GM06990 (cell line): Measurements from ENCODE around the gene PPL.

Experiments used
- DNase-seq: peaks from one replicate; pipeline ENCODE4 v3.0.0-alpha.2; 2011; ENCODE audit not compliant: insufficient read length; ENCODE audit errors: extremely low read depth
- H3K27me3 ChIP-seq: replicated peaks from 2 replicates; pipeline ENCODE4 v1.6.0; 2011; ENCODE audit warnings: low read length; ENCODE audit not compliant: control insufficient read depth, insufficient read depth
- H3K36me3 ChIP-seq: 2 replicates; pipeline ENCODE4 v1.5.1; 2011; ENCODE audit warnings: low read length; ENCODE audit not compliant: control insufficient read depth, insufficient read depth
- H3K4me3 ChIP-seq: replicated peaks from 2 replicates; pipeline ENCODE4 v1.5.1; 2011; ENCODE audit warnings: low read depth, mild to moderate bottlenecking, control low read depth, low read length
- CTCF ChIP-seq: IDR thresholded peaks from 2 replicates; pipeline ENCODE4 v1.5.1; 2011; ENCODE audit warnings: low read length, control low read depth, mild to moderate bottlenecking, inconsistent platforms; ENCODE audit not compliant: insufficient read depth, poor library complexity, severe bottlenecking

PPL gene

GRCh38 chr16:4883501-4883900 lies 53.4 kb downstream of the PPL start:
- no peaks in the 10 kb centered on the region for H3K27me3 ChIP-seq
- no peak for TF ChIP-seq CTCF
- DNase-seq = no peak
- H3K4me3 ChIP-seq = no peak overlapping the region
- H3K36me3 ChIP-seq = peaks cover 43% of the 10 kb centered on the region

GRCh38 chr16:4882633-4883285 lies 54.2 kb downstream of the PPL start:
- H3K27me3 ChIP-seq = no peaks in the 10 kb centered on the region
- no peak for DNase-seq

GRCh38 chr16:4882000-4882632 lies 54.8 kb downstream of the PPL start:
- Histone ChIP-seq H3K4me3 (no peak overlapping the region), H3K36me3 (peaks cover 45% of the 10 kb centered on the region), H3K27me3 (no peaks in the 10 kb centered on the region)
- DNase-seq = no peak
- no peak for TF ChIP-seq CTCF

More at GRCh38 chr16:4882633-4883285, 54.2 kb downstream of the PPL start:
- peaks cover 41% of the 10 kb centered on the region for H3K36me3 ChIP-seq
- TF ChIP-seq CTCF = no peak
- no peak overlapping the region for H3K4me3 ChIP-seq

- Histone ChIP-seq H3K36me3 (peaks cover 52% of the 10 kb centered on the region), H3K4me3 (no peak overlapping the region), H3K27me3 (no peaks in the 10 kb centered on the region)
- no peak for TF ChIP-seq CTCF
- DNase-seq = no peak
These were observed 56.9 kb downstream of the PPL start for GRCh38 chr16:4880006-4880580.

- DNase-seq = no peak
- Histone ChIP-seq H3K4me3 (no peak overlapping the region), H3K27me3 (no peaks in the 10 kb centered on the region), H3K36me3 (peaks cover 53% of the 10 kb centered on the region)
- no peak for TF ChIP-seq CTCF
These were observed 57.9 kb downstream of the PPL start for GRCh38 chr16:4879049-4879448.

GRCh38 chr16:4877380-4877685 lies 59.6 kb downstream of the PPL start:
- no peaks in the 10 kb centered on the region for H3K27me3 ChIP-seq
- DNase-seq = no peak
- no peak overlapping the region for H3K4me3 ChIP-seq
- no peak for TF ChIP-seq CTCF
- H3K36me3 ChIP-seq = peaks cover 51% of the 10 kb centered on the region
